ENCODE results near the gene SMO. TPM values are rescaled to one million over a fixed set of nuclear protein-coding genes. Genes with fewer than 3 reads are reported as not detected.

Gene SMO
- total and polyA plus RNA-seq, 9 of the 15 experiments (the other 6 are each of a cell fraction or from before 2014, with no cell fraction given) = 0.05 to 0.13 (median 0.10) TPM; not detected in 5

DNA sequence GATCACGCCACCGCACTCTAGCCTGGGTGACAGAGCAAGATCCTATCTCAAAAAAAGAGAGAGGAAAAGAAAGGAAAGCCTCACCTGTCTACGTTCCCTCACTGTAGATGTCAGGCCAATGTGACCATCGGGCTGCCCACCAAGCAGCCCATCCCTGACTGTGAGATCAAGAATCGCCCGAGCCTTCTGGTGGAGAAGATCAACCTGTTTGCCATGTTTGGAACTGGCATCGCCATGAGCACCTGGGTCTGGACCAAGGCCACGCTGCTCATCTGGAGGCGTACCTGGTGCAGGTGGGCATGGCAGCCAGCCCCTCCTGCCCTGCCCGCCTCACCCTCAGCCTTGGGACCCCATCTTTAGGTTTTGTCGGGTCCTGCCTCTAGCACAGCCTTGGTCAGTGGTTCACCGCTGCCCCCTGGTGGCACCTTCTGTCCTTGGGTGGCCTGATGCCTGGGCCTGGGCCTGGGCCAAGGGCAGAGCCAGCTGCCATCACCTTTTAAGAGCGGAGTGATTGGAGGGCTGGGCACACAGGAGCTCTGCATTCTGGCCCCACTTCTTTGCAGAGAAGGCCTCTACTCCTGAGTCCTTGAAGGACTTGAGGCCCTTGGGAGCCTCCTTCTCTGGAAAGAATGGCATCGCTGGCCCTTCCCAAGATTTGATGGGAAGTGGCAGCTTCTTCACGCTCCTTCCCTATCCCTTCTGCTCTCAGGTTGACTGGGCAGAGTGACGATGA lies 22.0 kb downstream of the SMO start (continued):
- TF ChIP-seq, protein P1, sequence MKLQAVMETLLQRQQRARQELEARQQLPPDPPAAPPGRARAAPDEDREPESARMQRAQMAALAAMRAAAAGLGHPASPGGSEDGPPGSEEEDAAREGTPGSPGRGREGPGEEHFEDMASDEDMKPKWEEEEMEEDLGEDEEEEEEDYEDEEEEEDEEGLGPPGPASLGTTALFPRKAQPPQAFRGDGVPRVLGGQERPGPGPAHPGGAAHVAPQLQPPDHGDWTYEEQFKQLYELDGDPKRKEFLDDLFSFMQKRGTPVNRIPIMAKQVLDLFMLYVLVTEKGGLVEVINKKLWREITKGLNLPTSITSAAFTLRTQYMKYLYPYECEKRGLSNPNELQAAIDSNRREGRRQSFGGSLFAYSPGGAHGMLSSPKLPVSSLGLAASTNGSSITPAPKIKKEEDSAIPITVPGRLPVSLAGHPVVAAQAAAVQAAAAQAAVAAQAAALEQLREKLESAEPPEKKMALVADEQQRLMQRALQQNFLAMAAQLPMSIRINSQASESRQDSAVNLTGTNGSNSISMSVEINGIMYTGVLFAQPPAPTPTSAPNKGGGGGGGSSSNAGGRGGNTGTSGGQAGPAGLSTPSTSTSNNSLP (IDR thresholded peaks at IDR 0.05; ENCODE audit: borderline replicate concordance, low read depth, low read length) = no peak
- TF ChIP-seq TAL1 (IDR thresholded peaks at IDR 0.05) = no peak
- TF ChIP-seq SAFB (IDR thresholded peaks at IDR 0.05; ENCODE audit: borderline replicate concordance, low read depth, low read length) = no peak
- no peak for TF ChIP-seq ZNF354B (CRISPR knock-in tag; IDR thresholded peaks at IDR 0.05)
- TF ChIP-seq MAZ (CRISPR knock-in tag; conservative IDR thresholded peaks at IDR 0.05 in 1 of 2, IDR thresholded peaks at IDR 0.05 in 1 of 2) = no peak
- no peak for TF ChIP-seq HMG20B (CRISPR knock-in tag; IDR thresholded peaks at IDR 0.05)
- no peak for TF ChIP-seq CHD1 (IDR thresholded peaks at IDR 0.05; ENCODE audit: low read length)
- no peak for TF ChIP-seq ZNF561 (CRISPR knock-in tag; conservative IDR thresholded peaks at IDR 0.05)
- TF ChIP-seq FOS (IDR thresholded peaks at IDR 0.05; ENCODE audit: extremely low read depth, insufficient read length) = no peak
- no peak for TF ChIP-seq HNRNPUL1 (IDR thresholded peaks at IDR 0.05; ENCODE audit: low read length)
- TF ChIP-seq KDM5B (IDR thresholded peaks at IDR 0.05; ENCODE audit: insufficient replicate concordance, low read depth, low read length) = no peak
- TF ChIP-seq NCOA4 (IDR thresholded peaks at IDR 0.05; ENCODE audit: partially characterized antibody) = no peak
- no peak for TF ChIP-seq NFRKB (IDR thresholded peaks at IDR 0.05; ENCODE audit: low read depth)
- no peak for TF ChIP-seq RBBP5 (IDR thresholded peaks at IDR 0.05; ENCODE audit: borderline replicate concordance, insufficient read depth, low read length, poor library complexity, severe bottlenecking)
- no peak for TF ChIP-seq SOX6 (IDR thresholded peaks at IDR 0.05)
- no peak for TF ChIP-seq CBX8 (IDR thresholded peaks at IDR 0.05; ENCODE audit: borderline replicate concordance, extremely low read depth, low read depth, low read length, poor library complexity, severe bottlenecking)
- no peak for TF ChIP-seq CEBPG (CRISPR knock-in tag; IDR thresholded peaks at IDR 0.05)
- TF ChIP-seq CEBPG (tag; conservative IDR thresholded peaks at IDR 0.05 in 1 of 2, IDR thresholded peaks at IDR 0.05 in 1 of 2) = no peak
- TF ChIP-seq RAD21 (CRISPR knock-in tag; conservative IDR thresholded peaks at IDR 0.05 in 1 of 2, IDR thresholded peaks at IDR 0.05 in 1 of 2) = peak; percentile 84 to 94
- TF ChIP-seq FIP1L1 (IDR thresholded peaks at IDR 0.05; ENCODE audit: low read depth, low read length, poor library complexity, severe bottlenecking) = no peak
- TF ChIP-seq, protein P2, sequence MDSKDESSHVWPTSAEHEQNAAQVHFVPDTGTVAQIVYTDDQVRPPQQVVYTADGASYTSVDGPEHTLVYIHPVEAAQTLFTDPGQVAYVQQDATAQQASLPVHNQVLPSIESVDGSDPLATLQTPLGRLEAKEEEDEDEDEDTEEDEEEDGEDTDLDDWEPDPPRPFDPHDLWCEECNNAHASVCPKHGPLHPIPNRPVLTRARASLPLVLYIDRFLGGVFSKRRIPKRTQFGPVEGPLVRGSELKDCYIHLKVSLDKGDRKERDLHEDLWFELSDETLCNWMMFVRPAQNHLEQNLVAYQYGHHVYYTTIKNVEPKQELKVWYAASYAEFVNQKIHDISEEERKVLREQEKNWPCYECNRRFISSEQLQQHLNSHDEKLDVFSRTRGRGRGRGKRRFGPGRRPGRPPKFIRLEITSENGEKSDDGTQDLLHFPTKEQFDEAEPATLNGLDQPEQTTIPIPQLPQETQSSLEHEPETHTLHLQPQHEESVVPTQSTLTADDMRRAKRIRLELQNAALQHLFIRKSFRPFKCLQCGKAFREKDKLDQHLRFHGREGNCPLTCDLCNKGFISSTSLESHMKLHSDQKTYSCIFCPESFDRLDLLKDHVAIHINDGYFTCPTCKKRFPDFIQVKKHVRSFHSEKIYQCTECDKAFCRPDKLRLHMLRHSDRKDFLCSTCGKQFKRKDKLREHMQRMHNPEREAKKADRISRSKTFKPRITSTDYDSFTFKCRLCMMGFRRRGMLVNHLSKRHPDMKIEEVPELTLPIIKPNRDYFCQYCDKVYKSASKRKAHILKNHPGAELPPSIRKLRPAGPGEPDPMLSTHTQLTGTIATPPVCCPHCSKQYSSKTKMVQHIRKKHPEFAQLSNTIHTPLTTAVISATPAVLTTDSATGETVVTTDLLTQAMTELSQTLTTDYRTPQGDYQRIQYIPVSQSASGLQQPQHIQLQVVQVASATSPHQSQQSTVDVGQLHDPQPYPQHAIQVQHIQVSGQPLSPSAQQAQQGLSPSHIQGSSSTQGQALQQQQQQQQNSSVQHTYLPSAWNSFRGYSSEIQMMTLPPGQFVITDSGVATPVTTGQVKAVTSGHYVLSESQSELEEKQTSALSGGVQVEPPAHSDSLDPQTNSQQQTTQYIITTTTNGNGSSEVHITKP (IDR thresholded peaks at IDR 0.05; ENCODE audit: partially characterized antibody) = no peak
- no peak for TF ChIP-seq ZNF143 (CRISPR knock-in tag; IDR thresholded peaks at IDR 0.05)

All from K562 (cell line).